ENCODE results near the gene HPCAL1.

The HPCAL1 gene

GRCh38 chr2:10382354-10383061 is 79.8 kb downstream of the HPCAL1 start:
- DNase-seq: no peak

GRCh38 chr2:10383960-10384734 is 81.4 kb downstream of the HPCAL1 start:
- no peak for DNase-seq

- DNase-seq: peak in 5 of 58 donors; percentile 16 to 32 (median 22)
These were observed 82.8 kb downstream of the HPCAL1 start for GRCh38 chr2:10385501-10385900.

- DNase-seq: no peak
These were observed 83.4 kb downstream of the HPCAL1 start for GRCh38 chr2:10385933-10386773.

DNA sequence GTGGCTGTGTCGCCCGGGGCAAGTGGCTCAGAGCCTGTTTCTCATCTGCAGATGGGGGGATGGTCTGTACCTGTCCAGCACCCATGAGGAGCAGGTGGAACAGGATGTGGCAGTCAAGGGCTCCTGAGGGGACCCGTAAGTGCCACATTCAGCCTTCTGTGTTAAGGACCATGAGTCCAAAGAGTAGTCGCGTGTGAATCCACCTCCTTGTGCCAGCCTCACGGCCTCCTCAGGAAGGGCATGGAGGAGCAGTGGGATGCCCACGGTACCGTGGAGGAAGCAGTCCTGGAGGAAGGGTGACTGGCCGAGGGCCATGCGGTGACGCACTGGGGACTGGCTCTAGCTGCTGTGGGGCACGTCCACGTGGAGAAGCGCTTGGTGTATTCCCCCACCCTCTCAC is 84.3 kb downstream of the HPCAL1 start:
- no peak for DNase-seq

DNA sequence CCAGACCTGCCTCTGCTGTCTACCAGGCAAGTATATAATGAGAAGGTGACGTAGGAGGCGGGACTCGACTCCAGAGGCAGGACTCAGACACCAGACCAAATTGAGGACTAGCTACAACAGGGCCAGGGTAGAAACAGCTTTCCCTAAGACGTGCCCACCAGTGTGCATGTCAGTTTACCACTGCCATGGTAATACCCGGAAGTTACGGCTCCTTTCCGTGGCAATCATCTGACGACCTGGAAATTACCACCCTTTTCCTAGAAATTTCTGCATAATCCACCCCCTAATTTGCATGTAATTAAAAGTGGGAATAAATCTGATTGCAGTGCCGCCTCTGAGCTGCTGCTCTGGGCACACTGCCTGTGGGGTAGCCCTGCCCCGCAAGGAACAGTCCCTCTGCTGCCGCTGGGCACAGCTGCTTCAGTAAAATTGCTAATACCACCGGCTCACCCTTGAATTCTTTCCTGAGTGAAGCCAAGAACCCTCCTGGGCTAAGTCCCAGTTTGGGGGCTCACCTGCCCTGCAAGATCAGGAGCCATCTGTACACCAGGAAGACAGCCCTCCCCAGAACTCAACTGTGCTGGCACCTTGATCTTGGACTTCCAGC is 86.4 kb downstream of the HPCAL1 start:
- DNase-seq: no peak

- no peak for DNase-seq
These were observed 86.9 kb downstream of the HPCAL1 start for GRCh38 chr2:10389573-10389972.

DNA sequence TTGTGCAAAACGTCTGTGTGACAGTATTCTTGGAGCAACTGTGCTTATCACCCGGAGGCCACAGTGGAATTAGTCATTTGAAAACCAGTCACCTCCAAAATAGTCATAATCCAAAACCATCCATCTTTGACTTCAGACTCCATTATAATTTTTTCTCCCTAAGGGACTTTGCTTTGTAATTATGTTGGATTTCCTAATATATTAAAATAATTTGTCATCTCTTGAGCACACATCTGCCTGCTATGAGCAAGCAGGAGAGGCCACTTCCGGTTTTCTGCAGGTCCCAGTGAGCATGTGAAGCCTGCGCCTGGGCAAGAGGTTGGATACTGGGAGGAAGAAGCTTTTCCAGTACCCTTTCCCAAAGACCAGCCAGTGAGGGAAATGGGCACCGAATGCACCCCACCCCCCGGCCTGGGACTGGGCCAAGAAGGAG is 87.7 kb downstream of the HPCAL1 start:
- no peak for DNase-seq

DNA sequence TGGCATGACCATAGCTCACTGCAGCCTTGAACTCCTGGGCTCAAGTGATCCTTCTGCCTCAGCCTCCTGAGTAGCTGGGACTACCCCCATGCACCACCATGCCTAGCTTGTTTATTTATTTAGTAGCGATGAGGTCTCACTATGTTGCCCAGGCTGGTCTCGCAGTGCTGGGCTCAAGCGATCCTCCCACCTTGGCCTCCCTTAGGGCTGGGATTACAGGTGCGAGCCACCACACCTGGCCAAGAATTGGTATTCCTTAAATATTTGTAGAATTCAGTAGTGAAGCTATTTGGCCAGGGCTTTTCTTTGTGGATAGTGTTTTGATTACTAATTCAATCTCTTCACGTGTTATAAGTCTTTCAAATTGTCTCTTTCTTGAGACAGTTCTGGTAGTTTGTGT is 89.4 kb downstream of the HPCAL1 start:
- DNase-seq: no peak

GRCh38 chr2:10392548-10392947 is 89.8 kb downstream of the HPCAL1 start:
- DNase-seq: no peak

- no peak for DNase-seq
These were observed 90.4 kb downstream of the HPCAL1 start for GRCh38 chr2:10392951-10393639.

DNA sequence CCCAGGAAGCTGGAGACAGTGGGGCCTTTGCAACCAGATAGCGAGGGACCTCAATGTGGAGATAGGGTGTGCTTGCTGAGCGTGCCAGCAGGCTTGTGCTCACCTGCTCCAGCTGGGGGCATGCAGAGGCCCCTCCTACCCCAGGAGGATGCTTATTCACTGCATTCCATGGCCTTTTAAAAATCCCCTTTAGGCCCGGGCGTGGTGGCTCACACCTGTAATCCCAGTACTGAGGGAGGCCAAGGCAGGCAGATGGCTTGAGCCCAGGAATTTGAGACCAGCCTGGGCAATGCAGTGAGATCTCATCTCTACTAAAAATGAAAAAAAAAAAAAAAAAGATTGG is 90.9 kb downstream of the HPCAL1 start:
- DNase-seq: no peak

DNA sequence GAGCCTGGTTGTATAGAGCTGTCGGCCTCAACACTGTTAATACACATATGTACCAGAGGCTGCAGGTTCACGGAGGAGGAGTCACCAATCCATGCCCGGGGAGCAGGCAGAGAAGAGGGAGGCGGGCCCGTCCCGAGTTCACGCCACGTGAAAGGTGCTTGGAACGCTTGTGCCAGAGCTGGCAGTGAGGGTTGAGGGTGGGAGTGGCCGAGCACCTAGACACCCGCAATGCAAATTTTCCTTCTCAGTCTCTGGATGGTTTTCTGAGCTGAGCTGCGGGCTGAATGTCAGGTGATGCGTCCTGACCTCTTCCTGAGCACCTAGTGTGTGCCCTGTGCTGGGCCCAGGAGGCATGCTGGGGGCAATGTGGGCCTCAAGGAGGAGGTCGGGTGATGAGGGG is 93.2 kb downstream of the HPCAL1 start:
- no peak for DNase-seq

DNA sequence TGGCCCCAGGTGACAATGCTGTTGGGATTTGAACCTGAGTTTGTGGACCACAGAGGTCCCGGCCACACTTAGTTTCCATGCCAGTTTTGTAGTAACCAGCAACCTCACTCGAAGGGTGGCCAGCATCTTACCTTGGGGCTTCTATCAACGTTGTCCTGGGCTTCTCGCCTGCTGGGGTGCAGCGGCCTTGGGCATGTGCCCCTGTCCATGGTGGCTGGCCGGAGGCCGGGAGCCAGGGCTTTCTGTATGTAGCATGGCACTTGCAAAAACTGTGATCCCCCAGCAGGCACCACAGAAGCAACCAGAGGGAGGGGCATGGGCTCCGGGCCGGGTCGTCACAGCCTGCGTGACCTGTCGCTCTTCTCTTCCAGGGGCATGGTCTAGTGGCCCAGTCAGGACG is 93.8 kb downstream of the HPCAL1 start:
- DNase-seq: no peak

DNA sequence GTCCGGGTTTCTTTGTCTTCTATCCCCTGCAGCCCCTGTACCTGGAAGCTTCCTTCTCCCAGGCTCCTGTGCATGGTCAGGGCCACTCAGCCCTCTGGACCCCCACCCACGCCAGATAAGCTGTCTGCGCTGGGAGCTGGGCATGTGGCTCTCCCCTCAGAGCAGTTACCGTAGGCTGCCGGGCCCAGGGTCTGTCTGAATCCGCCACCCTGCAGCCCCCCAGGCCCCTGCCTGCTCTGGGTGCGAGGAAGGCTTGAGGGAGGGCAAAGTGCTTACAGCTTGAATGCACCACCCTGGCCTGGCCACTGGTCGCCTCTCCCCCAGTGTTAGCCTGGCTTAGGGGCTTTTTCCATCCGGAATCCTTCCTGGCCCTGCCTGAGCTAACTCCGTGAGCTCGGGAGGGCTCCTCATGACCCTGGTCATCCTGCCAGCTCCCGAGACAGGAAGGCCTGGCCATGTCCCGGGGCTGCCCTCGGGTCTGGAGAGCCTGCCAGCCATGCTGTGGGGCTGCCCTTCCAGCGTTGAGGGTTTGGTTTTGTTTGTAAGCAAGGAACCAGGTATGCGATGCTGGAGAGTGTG is 94.7 kb downstream of the HPCAL1 start:
- no peak for DNase-seq

- no peak for DNase-seq
These were observed 95.2 kb downstream of the HPCAL1 start for GRCh38 chr2:10397878-10398277.

DNA sequence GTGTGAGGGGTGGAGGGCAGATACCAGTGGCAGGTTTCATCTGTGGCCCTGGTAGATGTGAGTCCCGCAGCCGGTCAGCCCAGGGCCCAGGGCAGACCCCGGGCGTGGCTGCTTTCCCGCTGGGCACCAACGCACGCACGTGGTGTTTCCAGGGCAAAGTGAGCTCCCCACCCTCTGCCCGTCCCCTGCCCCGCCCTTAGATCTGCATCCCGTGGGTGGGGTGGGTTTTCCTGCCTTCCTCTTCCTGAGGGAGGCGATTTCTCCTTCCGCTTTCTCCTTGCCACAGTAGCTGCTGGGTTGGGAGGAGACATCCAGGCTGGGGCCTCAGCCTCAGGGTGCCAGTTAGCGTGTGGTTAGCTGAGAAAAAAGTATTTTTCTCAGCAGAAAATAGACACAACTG is 95.8 kb downstream of the HPCAL1 start:
- DNase-seq: no peak

- no peak for DNase-seq
These were observed 96.7 kb downstream of the HPCAL1 start for GRCh38 chr2:10399358-10399757.

DNA sequence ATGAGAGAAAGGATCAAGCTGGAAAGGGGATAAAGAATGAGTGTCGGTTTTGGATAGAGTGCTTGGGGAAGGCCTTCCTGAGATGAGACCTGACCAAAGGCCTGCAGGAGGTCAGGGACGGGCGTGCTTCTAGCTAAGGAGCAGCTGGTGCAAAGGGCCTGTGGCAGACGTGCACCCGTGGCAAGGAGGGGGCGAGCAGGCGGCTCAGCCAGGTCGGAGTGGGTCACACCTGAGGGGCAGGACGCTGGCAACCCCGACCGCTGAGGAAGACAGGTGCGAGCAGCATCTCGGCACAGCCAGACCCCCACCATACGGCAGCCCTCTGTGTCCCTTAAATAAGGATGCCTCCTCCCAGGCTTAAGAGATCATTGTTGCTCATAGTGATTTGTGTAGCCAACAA is 97.3 kb downstream of the HPCAL1 start:
- no peak for DNase-seq

DNA sequence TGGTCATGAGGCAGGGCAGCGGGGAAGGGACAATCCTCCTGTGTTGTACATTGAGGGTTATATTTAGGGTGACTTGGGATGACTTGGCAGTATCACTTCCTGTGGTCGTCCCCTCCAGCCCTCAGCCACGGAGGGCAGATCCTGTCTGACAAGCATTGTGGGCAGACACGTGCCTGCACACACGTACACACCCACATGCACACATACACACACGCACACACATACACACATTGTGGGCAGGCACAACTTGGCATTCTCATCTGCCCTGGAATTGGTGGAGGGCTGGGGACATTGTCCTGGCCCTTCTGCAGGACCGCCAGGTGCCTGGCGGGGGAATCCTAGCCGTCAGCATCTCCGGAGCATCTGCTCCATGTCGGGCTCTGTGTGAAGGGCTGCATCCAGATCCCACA is 97.9 kb downstream of the HPCAL1 start:
- peak in 6 of 58 donors; percentile 7 to 42 (median 20) for DNase-seq
